Left lung (tissue), 10 donors: ENCODE results near the gene UPB1. TPM values are rescaled to one million over a fixed set of nuclear protein-coding genes. Genes with fewer than 3 reads are reported as not detected.

Experiments used
- ATAC-seq: fragments of 200-7000 bp; cut with Tn5 transposase; one replicate; pipeline ENCODE4 v1.9.1; 2020; ENCODE audit warnings: moderate library complexity
- DNase-seq, 4 donors: peaks; one replicate each; pipeline ENCODE4 v3.0.0-alpha.2; 2013 to 2020
- H3K27ac ChIP-seq, 2 donors: fragments of 200-600 bp; sonication (generic) in 1 of 2; one replicate each; pipeline versions ENCODE4 v1.5.0 to v1.8.0; 2020 to 2021
- H3K27me3 ChIP-seq, 2 donors: fragments of 200-600 bp; sonication (generic) in 1 of 2; one replicate each; pipeline versions ENCODE4 v1.5.0 to v1.8.0; 2020 to 2021
- H3K36me3 ChIP-seq, 2 donors: fragments of 200-600 bp; sonication (generic) in 1 of 2; one replicate each; pipeline versions ENCODE4 v1.5.0 to v1.8.0; 2020 to 2021
- H3K4me1 ChIP-seq, 2 donors: fragments of 200-600 bp; one replicate each; pipeline ENCODE4 v1.8.0; 2021
- H3K4me3 ChIP-seq, 2 donors: fragments of 200-600 bp; sonication (generic) in 1 of 2; one replicate each; pipeline versions ENCODE4 v1.5.0 to v1.8.0; 2020 to 2021; ENCODE audit warnings: mild to moderate bottlenecking in 1 of 2
- H3K9me3 ChIP-seq, 2 donors: fragments of 200-600 bp; sonication (generic) in 1 of 2; one replicate each; pipeline versions ENCODE4 v1.5.0 to v1.8.0; 2020 to 2021
- intact Hi-C, 2 donors: fragments of 100-400 bp; cut with DNase I; formaldehyde crosslinking; loops; one replicate each; pipeline versions ENCODE4 v1.11.2 to v1.14.2; 2022
- polyA plus RNA-seq, 6 donors: library from polyadenylated mRNA; unstranded; fragments of 120-200 nt; gene quantifications; one replicate each; pipeline ENCODE4 v1.2.1, GENCODE V29; 2013; ENCODE audit not compliant: insufficient read length in 6 of 6
- total RNA-seq, 2 donors: library from RNA; stranded (reverse); fragmentation: NEBNext Ultra II Directional; extraction: Animal tissue kit (Norgen Biotek cat#: 25700); gene quantifications; one replicate each; pipeline ENCODE4 v1.2.1, GENCODE V29; 2021
- TF ChIP-seq, protein P1 (sequence below), 2 donors: fragments of 200-600 bp; sonication (generic) in 1 of 2; IDR thresholded peaks; one replicate each; pipeline versions ENCODE4 v1.5.0 to v1.8.0; 2021; ENCODE audit warnings: antibody characterized with exemption in 2 of 2
- donor health status: DM: no; HTN: yes; CAD: no.
- donor health status: DM: no; HTN: no; CAD: no.

Gene UPB1
- total and polyA plus RNA-seq, 8 donors: 0.50 to 2.3 (median 1.8) TPM

DNA sequence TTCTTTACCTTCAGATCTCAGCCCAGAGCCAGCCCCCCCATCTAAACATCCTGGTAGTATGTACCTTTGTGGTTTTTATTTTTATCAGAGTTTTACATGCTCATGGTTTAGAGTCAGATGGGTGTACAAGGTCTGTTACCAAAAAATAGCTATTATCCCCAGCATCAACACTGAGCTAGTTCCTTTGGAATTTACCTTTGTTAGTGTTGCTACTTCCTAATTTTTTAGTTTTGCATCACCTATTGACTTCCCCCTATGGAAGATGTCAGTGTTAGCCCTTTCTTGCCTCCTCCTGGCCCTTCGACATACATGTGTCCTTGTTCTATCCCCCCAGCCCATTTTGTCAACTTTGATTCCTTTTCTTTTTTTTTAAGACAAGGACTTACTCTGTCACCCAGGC is 7.4 kb downstream of the UPB1 start:
- Histone ChIP-seq H3K36me3 (no peaks in the 10 kb centered on the region), H3K27me3 (no peaks in the 10 kb centered on the region), H3K4me1 (peaks cover 6 to 66% of the 10 kb centered on the region in 2 donors), H3K9me3 (no peaks in the 10 kb centered on the region), H3K4me3 (no peak overlapping the region), H3K27ac (peak overlapping the region in 1 of 2 donors; percentile 75)
- DNase-seq: no peak
- ATAC-seq: no peak
- TF ChIP-seq, protein P1, sequence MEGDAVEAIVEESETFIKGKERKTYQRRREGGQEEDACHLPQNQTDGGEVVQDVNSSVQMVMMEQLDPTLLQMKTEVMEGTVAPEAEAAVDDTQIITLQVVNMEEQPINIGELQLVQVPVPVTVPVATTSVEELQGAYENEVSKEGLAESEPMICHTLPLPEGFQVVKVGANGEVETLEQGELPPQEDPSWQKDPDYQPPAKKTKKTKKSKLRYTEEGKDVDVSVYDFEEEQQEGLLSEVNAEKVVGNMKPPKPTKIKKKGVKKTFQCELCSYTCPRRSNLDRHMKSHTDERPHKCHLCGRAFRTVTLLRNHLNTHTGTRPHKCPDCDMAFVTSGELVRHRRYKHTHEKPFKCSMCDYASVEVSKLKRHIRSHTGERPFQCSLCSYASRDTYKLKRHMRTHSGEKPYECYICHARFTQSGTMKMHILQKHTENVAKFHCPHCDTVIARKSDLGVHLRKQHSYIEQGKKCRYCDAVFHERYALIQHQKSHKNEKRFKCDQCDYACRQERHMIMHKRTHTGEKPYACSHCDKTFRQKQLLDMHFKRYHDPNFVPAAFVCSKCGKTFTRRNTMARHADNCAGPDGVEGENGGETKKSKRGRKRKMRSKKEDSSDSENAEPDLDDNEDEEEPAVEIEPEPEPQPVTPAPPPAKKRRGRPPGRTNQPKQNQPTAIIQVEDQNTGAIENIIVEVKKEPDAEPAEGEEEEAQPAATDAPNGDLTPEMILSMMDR (IDR thresholded peaks at IDR 0.05): no peak
- intact Hi-C loops: loop anchor here in 1 of 2 donors (10.0 kb wide), 2 partner anchors 78 to 178 kb away; partner anchors contain the start of gene ADORA2A

DNA sequence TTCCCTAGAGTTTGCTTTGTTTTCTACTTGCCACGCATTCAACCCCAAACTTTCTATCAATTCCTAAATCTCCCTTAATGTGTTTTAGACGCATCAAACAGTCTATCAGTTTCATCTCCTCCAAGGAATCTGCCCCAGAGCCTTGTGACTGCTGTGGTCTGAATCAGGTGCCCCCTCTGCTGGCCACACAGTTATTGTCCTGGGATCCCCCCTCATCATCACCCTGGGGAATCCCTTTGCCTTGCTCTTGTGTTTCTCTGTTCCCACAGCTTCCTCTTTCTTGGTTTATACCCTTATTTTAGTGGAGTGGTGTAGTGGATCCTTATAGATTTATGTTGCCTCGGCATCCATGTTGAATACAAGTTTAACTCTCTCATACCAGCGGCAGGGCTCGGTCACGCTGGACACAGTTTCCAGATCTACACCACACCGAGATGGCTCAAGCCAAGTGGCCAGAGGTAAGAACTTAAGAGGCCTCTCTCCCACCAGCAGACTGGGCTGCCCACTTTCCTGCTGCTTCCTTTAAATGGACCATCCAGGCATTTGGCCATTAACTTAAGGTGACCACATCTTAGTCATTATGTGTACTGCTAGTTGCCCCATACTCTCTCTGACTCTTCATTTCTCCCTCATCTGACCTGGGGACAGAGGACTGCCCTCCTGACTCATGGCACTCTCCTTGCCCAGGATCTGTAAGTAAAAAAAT is 8.2 kb downstream of the UPB1 start:
- DNase-seq (peak in 2 of 4 donors; percentile 39 to 66), ATAC-seq (peak; percentile 69)
- H3K4me1 ChIP-seq: peaks cover 6 to 65% of the 10 kb centered on the region in 2 donors
- H3K36me3 ChIP-seq: no peaks in the 10 kb centered on the region
- TF ChIP-seq, protein P1 (IDR thresholded peaks at IDR 0.05): peak; percentile 59 to 63
- no peak overlapping the region for H3K4me3 ChIP-seq
- H3K27me3 ChIP-seq: no peaks in the 10 kb centered on the region
- peak overlapping the region in 1 of 2 donors; percentile 75 for H3K27ac ChIP-seq
- H3K9me3 ChIP-seq: no peaks in the 10 kb centered on the region
- intact Hi-C loops: loop anchor here in 1 of 2 donors (10.0 kb wide), 2 partner anchors 78 to 178 kb away; partner anchors contain the start of gene ADORA2A

DNA sequence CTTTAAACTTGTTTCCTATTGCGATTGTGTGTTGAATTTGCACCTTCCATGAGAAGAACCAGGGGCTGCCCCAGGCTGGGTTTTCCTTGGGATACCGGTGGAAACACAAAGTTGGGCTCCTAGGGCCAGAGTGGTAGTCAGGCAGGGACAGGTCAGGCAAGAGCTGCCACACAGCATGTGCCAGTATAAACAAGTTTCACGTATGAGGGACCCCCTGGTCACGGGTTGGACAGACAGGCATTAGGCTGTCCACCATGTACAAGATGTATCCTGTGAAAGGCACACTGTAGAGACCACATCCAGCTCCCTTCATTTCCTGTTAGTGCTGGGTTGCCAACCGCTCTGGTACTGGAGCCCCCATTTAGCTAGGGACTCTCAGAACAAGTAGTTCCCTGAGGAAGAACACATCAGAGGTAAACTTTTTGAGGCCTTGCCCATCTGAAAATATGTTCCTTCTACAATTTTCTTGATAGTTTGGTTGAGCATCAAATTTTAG is 8.8 kb downstream of the UPB1 start:
- Histone ChIP-seq H3K4me1 (peaks cover 6 to 59% of the 10 kb centered on the region in 2 donors), H3K4me3 (no peak overlapping the region), H3K27ac (peak overlapping the region in 1 of 2 donors; percentile 75), H3K36me3 (no peaks in the 10 kb centered on the region), H3K27me3 (no peaks in the 10 kb centered on the region), H3K9me3 (no peaks in the 10 kb centered on the region)
- TF ChIP-seq, protein P1 (IDR thresholded peaks at IDR 0.05): no peak
- no peak for DNase-seq
- intact Hi-C loops: loop anchor here in 1 of 2 donors (10.0 kb wide), 2 partner anchors 79 to 179 kb away; partner anchors contain the start of gene ADORA2A
- ATAC-seq: no peak

DNA sequence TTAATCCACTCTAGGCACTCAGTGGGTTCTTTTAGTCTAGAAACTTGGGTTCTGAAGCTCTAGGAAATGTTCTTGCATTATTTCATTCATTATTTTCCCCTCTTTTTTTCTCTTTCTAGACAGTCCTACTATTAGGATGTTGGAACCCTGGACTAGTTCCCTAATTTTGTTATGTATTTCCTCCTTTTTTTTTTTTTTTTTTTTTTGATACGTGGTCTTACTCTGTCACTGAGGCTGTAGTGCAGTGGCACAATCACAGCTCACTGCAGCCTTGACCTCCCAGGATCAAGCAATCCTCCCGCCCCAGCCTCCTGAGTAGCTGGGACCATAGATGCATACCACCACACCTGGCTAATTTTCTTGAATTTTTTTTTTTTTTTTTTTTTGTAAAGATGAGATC is 9.4 kb downstream of the UPB1 start:
- Histone ChIP-seq H3K9me3 (no peaks in the 10 kb centered on the region), H3K36me3 (no peaks in the 10 kb centered on the region), H3K4me1 (peaks cover 6 to 62% of the 10 kb centered on the region in 2 donors), H3K27me3 (no peaks in the 10 kb centered on the region), H3K27ac (peak overlapping the region in 1 of 2 donors; percentile 80), H3K4me3 (no peak overlapping the region)
- DNase-seq (no peak), ATAC-seq (no peak)
- TF ChIP-seq, protein P1 (IDR thresholded peaks at IDR 0.05): no peak
- intact Hi-C loops: loop anchor here in 1 of 2 donors (10.0 kb wide), 2 partner anchors 80 to 180 kb away; partner anchors contain the start of gene ADORA2A
